Umbilical cord (tissue), 2 donors: Measurements from ENCODE around the gene DDX1. TPM values are rescaled to one million over a fixed set of nuclear protein-coding genes. Genes with fewer than 3 reads are reported as not detected.

Experiments
- DNase-seq: peaks from one replicate; pipeline ENCODE4 v3.0.0-alpha.2; 2015; ENCODE audit warnings: low spot score
- total RNA-seq: library from RNA; depleted of rRNA; stranded (reverse); fragments of >200 nt; gene quantifications from one replicate; pipeline ENCODE4 v1.2.3, GENCODE V29; 2014; ENCODE audit warnings: low replicate concordance; ENCODE audit not compliant: insufficient read depth

DDX1 gene
- total RNA-seq, 1 donor from 2014 or later, result 90.3 TPM

DNA sequence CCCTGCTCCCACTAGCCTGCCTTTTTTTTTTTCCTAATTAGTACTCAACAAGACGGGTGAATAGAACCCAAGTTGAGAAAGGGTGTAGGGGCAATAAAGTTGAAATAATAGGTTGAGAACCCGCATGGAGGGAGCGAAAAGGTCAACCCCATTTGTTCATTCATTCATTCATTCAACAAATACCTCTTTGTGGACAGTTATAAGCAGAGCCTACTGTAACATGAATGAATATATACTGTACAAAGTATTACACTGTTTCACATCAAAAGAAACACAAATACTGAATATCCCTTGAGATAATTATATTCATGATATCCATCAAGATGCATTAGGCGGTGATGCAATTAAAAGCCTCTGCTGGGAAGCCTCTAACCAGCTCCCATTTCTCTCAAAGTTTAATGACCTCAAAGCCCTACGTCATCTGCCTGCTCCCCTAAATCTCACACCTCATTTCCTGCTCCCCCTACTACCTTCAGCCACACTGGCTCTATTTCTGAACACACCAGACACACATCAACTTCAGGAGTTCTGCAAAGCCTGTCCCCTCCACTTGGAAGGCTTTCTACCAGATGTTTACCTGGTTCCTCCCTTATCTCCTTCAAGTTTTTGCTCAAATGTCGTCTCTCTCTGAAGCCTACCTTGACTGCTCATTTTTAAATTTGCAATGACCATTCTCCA lies 29.2 kb upstream of the DDX1 start:
- DNase-seq, result no peak

DNA sequence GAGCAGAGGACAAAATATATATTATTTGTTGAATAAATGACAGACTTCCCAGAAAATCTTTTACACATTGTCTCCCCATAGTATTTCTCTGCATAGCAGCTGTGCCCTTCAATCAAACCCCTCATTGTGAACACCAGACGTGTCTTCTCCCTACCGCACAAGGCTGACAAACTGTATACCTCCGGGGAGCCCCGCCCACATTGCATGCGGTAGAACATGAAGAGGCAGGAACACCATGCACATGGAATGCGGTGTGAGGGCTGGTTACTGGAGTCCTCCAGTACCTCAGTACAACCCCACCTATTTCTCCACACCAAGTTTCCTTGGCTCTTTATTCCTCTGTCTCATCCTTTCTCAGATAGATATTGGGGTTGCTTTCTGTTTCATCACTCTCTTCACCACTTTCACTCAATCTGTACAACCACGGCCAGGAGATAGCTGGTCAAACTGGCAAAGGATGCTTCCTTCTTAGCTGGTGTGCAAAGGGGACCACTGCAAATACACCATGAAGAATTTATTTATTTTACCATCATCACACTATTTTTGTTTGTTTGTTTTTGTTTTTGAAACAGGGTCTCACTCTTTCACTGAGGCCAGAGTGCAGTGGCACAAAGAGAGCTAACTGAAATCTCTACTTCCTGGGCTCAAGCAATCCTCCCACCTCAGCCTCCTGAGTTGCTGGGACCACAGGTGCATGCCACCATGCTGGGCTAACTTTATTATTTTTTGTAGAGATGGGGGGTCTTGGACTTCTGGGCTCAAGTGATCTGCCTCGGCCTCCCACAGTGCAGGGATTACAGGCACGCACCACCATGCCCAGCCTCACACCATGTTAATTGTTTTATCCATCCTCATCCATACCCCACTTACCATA lies 28.2 kb upstream of the DDX1 start:
- DNase-seq, result no peak

GRCh38 chr2:15565392-15565791 lies 26.3 kb upstream of the DDX1 start:
- no peak for DNase-seq

DNA sequence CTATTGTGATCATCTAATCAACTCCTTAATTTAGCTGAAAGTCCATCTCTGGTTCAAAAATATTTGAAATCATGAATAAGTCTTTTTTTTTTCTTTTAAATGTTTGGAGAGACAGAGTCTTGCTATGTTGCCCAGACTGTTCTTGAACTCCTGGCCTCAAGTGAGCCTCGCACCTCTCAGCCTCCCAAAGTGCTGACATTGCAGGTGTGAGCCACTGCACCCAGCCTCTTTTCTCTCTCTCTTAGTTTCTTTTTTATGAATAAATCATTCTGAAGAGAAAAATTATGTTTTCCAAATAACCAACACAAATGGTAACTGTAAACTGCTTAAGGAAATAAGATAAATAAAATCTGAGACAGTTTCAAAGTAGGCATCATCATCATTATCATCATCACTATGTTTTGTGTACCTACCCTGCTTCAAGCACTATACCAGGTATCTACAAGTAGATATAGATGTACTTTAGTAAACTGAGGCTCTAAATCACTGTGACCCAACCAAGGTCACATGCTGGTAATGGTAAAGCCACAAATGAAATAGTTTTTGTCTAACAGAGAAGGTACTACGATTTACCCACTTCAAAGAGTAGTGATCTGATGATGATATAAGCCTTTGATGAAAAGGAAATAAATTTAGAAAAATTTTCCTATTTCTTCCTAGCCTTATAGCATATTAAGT lies 25.5 kb upstream of the DDX1 start:
- no peak for DNase-seq

DNA sequence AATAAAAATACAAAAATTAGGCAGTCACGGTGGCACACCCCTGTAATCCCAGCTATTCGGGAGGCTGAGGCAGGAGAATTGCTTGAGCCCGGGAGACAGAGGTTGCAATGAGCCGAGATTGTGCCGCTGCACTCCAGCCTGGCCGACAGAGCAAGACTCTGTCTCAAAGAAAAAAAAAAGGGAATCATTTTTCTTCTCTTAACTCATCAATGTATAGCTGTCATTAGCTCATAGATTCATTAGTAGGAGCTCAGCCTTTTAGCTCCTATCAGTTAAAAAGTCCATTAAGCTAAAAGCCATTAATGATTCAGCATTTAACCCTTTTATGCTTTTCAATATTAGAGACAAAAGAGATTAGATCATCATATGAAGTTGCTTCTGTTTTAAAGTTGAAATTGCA lies 24.8 kb upstream of the DDX1 start:
- DNase-seq, result no peak

DNA sequence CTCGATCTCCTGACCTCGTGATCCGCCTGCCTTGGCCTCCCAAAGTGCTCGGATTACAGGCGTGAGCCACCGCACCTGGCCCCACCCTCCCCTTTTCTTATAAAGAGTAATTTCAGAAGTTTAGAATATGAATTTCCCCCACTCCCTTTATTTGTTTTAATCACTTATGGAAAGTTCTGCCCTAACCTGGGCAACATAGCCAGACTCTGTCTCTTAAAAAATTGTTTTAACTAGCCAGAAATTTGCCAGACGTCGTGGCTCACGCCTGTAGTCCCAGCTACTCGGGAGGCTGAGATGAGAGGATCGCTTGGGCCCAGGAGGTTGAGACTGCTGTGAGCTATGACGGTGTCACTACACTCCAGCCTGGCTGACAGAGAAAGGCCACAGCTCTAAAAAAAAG lies 22.8 kb upstream of the DDX1 start:
- no peak for DNase-seq

- no peak for DNase-seq
Observed at GRCh38 chr2:15570104-15570503, 21.6 kb upstream of the DDX1 start.

DNA sequence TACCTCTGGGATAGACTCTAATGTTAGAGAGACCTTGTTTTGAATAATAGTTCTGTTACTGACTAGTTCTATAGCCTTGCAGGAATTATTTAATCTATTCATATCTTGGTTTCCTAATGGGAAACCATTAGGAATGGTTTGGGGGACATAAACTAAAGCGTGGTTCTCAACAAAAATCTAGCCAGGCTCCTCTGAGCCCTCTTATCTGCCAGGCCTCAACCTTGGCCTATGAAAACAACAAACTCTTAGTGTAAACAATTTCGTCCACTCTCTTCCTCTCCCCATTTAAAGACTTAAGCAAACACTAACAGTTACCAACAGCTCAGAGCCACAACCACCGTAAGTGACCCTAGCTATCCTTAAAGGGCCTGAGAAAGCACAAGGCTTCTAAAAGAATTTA lies 19.9 kb upstream of the DDX1 start:
- DNase-seq, result no peak

DNA sequence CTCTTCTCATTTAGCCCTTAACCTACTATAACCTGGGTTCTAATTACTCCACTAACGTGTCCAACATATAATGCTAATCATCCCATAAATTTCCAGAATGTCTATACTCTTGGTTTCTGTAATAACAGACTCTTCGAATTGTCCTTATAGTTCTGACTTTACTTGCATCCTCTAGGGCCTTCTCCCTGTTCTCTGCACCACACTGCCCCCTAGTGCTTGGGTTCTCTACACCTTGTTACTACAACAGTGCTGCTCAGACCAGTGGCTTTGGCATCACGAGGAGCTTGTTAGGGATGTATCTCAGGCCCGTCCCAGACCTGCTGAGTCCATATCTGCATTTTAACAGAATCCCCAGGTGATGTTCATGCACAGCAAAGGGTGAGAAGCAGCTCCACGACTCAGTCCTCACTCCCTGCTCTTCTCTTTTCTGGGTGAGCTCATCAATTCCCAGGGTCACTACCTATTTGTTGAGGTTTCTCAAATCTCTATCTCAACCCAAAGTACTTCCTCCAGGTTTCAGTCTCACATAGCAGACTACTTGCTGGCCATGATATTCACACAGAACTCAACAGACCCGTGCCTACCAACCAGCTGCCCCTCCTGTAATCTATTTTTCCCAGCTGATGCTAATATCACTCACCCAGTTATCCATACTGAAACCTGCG lies 14.5 kb upstream of the DDX1 start:
- DNase-seq, result peak; percentile 74

DNA sequence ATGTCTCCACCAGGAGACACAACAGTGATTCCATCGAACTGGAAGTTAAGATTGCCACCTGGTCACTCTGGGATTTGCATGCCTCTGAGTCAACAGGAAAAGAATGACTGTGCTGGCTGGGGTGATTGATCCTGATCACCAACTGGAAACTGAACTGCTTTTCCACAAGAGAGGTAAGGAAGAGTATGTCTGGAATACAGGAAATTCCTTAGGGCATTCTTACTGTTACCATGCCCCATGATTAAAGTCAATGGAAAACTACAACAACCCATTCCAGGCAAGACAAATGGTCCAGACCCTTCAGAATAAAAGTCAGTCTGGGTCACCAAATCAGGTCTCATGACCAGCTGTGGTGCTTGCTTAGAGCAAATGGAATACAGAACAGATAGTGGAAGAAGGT lies 12.0 kb upstream of the DDX1 start:
- DNase-seq, result no peak

- DNase-seq, result no peak
Observed at GRCh38 chr2:15580451-15580850, 11.2 kb upstream of the DDX1 start.

DNA sequence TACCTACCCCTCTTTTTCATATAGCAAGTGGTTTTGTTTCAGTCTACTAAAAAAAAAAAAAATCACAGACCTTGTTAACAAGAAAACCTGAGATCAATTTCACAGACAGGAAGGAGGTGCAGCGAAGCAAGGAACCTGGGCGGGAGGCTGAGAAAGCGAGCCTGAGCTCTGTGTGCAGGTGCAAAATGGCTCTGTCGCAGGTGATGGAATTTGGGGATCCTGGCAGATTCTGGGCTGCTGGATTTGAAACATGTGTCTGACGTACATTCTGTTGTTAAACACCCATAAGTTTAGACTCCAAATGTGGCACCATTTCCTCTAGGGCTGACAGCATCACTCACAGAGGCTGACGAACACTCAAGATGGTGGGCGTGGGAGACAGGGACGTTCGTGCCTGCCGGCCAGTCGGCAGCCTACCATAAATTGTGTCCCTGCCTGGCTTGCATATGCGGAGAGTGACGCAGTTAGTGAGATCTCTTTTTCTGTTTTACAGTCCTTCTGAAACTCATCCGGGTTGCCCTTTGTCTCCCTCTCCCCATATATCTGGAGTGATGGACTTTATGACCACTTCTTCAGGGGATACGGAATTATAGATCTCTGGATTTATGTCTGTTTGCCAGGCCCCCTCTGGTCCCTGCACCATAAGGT lies 8.8 kb upstream of the DDX1 start:
- DNase-seq, result no peak

- no peak for DNase-seq
Observed at GRCh38 chr2:15583826-15584225, 7.8 kb upstream of the DDX1 start.

DNA sequence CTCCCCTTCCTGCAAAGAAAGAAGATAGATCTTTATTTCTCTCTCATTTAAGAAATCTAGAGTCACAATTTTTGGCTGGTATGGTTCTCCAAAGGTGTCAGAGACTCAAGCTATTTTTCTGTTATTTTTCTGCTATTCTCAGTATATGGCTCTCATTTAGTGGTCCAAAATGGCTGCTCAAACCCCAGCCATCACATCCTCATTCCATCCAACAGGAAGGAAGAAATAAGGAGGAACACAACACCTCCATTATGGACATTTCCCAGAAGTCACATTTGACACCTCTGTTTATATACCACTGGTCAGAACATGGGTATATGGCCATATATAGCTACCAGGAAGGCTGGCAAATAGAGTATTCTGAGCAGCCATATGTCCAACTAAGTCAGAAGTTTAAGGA lies 7.4 kb upstream of the DDX1 start:
- DNase-seq, result no peak

DNA sequence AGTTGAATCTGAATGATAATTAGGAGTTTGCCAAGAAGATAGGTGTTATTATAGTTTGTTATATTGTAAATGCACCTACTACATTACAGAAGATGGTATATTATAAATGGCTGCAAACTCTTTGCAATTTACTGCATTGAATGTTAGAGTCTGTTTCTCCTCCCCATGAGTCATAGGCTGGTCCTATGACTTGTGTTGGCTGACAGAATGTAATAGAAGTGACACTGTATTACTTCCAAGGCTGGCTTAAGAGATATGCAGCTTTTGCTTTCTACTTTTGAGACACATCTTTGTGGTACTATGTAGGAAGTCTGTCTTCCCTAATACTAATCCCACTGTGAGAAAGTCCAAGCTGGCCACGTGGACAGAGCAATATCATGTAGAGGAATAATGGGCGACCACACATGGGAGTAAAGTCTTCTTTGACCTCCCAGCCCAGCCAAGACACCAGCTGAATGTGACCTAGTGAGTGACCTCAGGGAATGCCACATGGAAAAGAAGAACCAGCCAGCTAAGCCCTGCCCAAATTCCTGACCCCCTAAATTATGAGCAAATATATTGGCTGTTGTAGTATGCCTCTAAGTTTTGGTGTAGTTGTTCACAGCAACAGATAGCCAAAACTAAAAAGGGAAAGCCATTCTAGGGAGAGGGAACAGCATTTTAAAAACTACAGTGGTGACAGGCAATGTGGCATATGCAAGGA lies 6.8 kb upstream of the DDX1 start:
- DNase-seq, result no peak

GRCh38 chr2:15588329-15588919 lies 3.2 kb upstream of the DDX1 start:
- peak; percentile 43 for DNase-seq

DNA sequence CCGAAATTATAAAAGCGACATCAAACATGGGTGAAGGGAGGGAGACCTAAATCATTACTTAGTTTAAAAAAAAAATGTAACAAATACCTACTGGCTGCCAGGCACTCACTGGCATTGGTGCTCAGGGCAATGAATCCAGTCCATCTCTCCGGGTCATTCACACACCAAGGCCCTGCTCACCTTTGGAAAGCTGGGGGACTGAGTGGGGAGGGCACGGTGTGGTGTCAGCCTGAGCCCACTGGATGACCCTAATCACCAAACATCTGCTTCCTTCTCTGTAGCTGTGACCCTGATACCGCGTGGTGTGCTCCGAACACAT lies 336 bp upstream of the DDX1 start:
- no peak for DNase-seq

GRCh38 chr2:15593327-15593705 lies 1.6 kb downstream of the DDX1 start:
- no peak for DNase-seq

DNA sequence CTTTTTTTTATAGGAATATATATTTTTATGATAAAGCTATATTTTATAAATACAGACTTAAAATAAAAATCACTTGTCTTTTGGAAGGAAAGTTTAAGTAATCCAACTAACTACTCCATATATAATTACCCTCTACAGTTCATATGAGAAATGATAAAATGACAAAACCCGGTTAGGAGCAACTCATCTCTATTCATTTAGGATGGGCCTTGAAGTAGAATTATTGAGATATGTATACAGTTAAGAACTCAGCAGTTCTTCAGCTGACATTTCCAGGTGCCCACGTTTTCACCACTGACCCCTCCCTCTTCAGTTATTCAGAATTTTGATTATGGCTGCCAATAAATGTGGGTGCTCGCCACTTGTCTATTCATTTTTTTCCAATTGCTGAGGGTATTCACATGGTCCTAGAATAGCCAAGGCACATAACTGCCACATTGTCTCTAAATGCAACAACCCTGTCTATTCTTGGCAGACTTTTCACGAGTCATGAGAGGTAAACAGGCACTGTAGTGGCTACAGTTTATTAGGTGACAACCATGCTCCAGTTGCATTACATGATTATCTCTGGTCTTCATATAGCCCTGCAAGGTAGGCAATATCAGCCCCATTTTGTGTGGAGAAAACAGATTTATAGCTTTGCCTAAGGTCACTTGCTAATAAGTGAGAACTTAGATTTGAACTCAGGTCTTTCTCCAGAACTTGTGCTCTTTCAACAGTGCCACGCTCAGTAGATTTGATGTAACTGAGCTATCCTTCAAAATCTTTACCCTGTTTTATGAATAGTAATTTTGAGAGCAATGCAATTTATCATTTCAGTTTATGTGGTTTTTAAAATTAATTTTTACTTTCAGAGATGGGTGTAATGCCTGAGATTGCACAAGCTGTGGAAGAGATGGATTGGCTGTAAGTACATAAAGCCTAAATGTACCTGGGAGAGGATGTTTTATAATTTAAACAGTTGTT lies 2.9 kb downstream of the DDX1 start:
- no peak for DNase-seq
